ENCODE results near the gene PPIL3. TPM values are rescaled to one million over a fixed set of nuclear protein-coding genes. Genes with fewer than 3 reads are reported as not detected.

Gene PPIL3
- total RNA-seq, 2 donors from 2014 or later, result 20.1 to 32.8 TPM

DNA sequence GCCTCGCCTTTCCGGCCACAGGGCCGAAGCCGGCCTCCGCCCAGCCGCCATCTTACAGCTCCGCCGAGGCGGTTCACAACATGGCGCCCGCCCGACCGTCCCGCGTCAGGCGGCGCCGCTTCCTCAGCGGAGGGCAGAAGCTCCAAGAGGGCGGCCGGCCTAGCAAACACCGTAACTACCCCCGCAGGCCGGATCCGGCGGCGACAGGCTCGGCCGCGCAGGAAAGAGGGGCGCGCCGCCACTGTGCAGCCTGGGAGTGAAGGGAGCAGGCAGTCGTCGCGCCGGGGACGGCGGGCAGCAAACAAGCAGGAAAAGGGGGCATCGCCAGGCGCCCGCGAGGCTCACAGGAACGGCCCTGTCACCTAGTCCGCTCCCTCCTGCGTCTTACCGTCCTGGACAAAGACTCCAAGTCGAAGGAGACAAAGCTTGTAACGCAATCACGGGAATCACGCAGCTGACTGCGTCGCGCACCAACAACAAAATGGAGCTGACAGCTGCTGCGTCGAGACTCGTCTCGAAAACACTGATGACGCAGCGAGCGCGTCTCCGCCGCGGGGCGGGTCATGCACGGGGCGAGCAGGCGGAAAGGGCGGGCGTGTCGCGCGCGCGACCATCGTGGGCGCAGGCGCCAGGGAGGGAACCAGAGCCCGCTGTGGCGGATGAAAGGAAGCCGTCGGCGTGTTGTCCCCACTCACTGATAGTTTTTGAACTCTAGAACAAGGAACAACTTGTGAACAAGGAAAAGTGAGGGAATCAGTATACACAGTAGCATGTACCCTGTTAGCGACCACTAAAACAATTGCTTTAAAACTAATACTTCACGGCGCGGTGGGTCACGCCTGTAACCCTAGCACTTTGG, 24.5 kb downstream of the PPIL3 start, which contains the start of gene CLK1:
CLK1 (minus strand) TSS at position 483 of the 859 bp plus-strand sequence. CDS start 2,796 bp downstream, outside the sequence.
- no peaks in the 10 kb centered on the region for H3K27me3 ChIP-seq
- no peaks in the 10 kb centered on the region for H3K9me3 ChIP-seq
- TF ChIP-seq, protein P1, sequence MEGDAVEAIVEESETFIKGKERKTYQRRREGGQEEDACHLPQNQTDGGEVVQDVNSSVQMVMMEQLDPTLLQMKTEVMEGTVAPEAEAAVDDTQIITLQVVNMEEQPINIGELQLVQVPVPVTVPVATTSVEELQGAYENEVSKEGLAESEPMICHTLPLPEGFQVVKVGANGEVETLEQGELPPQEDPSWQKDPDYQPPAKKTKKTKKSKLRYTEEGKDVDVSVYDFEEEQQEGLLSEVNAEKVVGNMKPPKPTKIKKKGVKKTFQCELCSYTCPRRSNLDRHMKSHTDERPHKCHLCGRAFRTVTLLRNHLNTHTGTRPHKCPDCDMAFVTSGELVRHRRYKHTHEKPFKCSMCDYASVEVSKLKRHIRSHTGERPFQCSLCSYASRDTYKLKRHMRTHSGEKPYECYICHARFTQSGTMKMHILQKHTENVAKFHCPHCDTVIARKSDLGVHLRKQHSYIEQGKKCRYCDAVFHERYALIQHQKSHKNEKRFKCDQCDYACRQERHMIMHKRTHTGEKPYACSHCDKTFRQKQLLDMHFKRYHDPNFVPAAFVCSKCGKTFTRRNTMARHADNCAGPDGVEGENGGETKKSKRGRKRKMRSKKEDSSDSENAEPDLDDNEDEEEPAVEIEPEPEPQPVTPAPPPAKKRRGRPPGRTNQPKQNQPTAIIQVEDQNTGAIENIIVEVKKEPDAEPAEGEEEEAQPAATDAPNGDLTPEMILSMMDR (IDR thresholded peaks at IDR 0.05), result no peak
- H3K36me3 ChIP-seq, result peaks cover 3% of the 10 kb centered on the region
- intact Hi-C loops (cut with DNase I), result no loop called here
- H3K27ac ChIP-seq, result peak within 1 kb of the TSS; percentile 100
- DNase-seq, result peak; percentile 97
- H3K4me3 ChIP-seq, result peak within 1 kb of the TSS; percentile 96
- peaks cover 8% of the 10 kb centered on the region for H3K4me1 ChIP-seq
- peak within 1 kb of the TSS; percentile 99 to 100 for H3K9ac ChIP-seq (ENCODE audit: low read depth in 2 of 2, low read length in 2 of 2)

GRCh38 chr2:200863782-200864175, 25.1 kb downstream of the PPIL3 start:
- Histone ChIP-seq H3K27me3 (no peaks in the 10 kb centered on the region), H3K4me1 (peaks cover 12% of the 10 kb centered on the region), H3K9me3 (no peaks in the 10 kb centered on the region), H3K9ac (ENCODE audit: low read depth in 2 of 2, low read length in 2 of 2) (peak overlapping the region; percentile 99 to 100), H3K27ac (peak overlapping the region; percentile 100), H3K4me3 (peak overlapping the region; percentile 96), H3K36me3 (peaks cover 9% of the 10 kb centered on the region)
- intact Hi-C loops (cut with DNase I), result no loop called here
- peak; percentile 33 for DNase-seq
- TF ChIP-seq, protein P1 (IDR thresholded peaks at IDR 0.05), result no peak

GRCh38 chr2:200862532-200863000, 26.3 kb downstream of the PPIL3 start:
- TF ChIP-seq, protein P1 (IDR thresholded peaks at IDR 0.05), result no peak
- intact Hi-C loops (cut with DNase I), result no loop called here

GRCh38 chr2:200861617-200862155, 27.2 kb downstream of the PPIL3 start:
- DNase-seq, result no peak
- peak overlapping the region; percentile 3 to 61 for H3K9ac ChIP-seq (ENCODE audit: low read depth in 2 of 2, low read length in 2 of 2)
- peaks cover 17% of the 10 kb centered on the region for H3K36me3 ChIP-seq
- intact Hi-C loops (cut with DNase I), result no loop called here
- peaks cover 12% of the 10 kb centered on the region for H3K4me1 ChIP-seq
- TF ChIP-seq, protein P1 (IDR thresholded peaks at IDR 0.05), result no peak
- peak overlapping the region; percentile 96 for H3K4me3 ChIP-seq
- no peaks in the 10 kb centered on the region for H3K9me3 ChIP-seq
- H3K27me3 ChIP-seq, result no peaks in the 10 kb centered on the region
- peak overlapping the region; percentile 100 for H3K27ac ChIP-seq

More at GRCh38 chr2:200862532-200863000, 26.3 kb downstream of the PPIL3 start:
- peak overlapping the region; percentile 99 to 100 for H3K9ac ChIP-seq (ENCODE audit: low read depth in 2 of 2, low read length in 2 of 2)
- H3K4me3 ChIP-seq, result peak overlapping the region; percentile 96
- DNase-seq, result peak; percentile 54
- no peaks in the 10 kb centered on the region for H3K9me3 ChIP-seq
- H3K27ac ChIP-seq, result peak overlapping the region; percentile 100
- peaks cover 12% of the 10 kb centered on the region for H3K4me1 ChIP-seq
- H3K27me3 ChIP-seq, result no peaks in the 10 kb centered on the region
- peaks cover 9% of the 10 kb centered on the region for H3K36me3 ChIP-seq

DNA sequence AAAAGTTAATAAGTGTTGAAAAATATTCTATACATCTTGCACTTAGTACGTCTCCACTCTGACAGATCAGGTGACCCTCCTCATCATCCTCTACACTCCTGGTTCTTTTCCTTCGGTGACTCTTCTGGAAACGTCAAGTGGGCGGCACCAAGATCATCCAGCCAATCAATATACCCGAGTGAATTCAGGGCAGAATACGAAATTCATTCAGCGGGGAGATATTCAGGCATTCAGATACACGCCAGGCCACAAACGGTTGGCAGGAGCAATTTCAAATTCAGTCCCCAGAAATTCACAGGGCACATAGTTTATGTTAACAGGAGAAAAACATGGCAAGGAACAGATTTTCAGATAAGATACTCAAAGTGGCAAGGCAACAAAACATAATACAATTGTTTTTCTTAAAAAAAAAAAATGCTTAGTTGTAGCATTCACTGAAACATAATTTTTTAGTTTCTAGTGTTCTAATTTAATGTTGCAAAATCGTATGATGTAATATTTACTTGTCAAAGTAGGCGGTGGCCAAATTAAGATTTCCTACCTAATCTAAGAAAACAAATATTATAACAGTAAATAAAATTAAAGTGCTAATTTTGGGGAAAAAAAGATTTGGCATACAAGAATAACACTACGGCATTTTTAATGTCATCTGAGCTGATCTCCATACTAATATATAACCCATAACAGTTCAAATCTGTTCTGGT, 28.6 kb downstream of the PPIL3 start:
- no peak overlapping the region for H3K27ac ChIP-seq
- TF ChIP-seq, protein P1 (IDR thresholded peaks at IDR 0.05), result no peak
- peaks cover 30% of the 10 kb centered on the region for H3K36me3 ChIP-seq
- H3K27me3 ChIP-seq, result no peaks in the 10 kb centered on the region
- DNase-seq, result no peak
- no peaks in the 10 kb centered on the region for H3K9me3 ChIP-seq
- H3K4me1 ChIP-seq, result peaks cover 11% of the 10 kb centered on the region
- intact Hi-C loops (cut with DNase I), result no loop called here
- peak overlapping the region; percentile 96 for H3K4me3 ChIP-seq
- H3K9ac ChIP-seq (ENCODE audit: low read depth in 2 of 2, low read length in 2 of 2), result no peak overlapping the region
